PFSK-1 (cell line): ENCODE results near the gene IFIT1.

Source experiments
- POLR2AphosphoS5 ChIP-seq: IDR thresholded peaks from 2 replicates; pipeline ENCODE4 v1.6.1; 2012; ENCODE audit warnings: low read depth, mild to moderate bottlenecking, control low read depth, low read length, moderate library complexity
- SIN3A ChIP-seq: IDR thresholded peaks from 2 replicates; pipeline ENCODE4 v1.6.1; 2012; ENCODE audit warnings: mild to moderate bottlenecking, low read length, moderate library complexity, borderline replicate concordance; ENCODE audit not compliant: insufficient read depth
- TAF1 ChIP-seq: IDR thresholded peaks from 2 replicates; pipeline ENCODE4 v1.6.1; 2012; ENCODE audit warnings: low read length, control low read depth, borderline replicate concordance; ENCODE audit not compliant: insufficient read depth
- TF ChIP-seq, protein P1 (sequence below), 2 experiments: IDR thresholded peaks; 2 replicates each; pipeline versions ENCODE4 v1.6.1 to v1.8.0; 2011 to 2012; ENCODE audit warnings: low read depth in 2 of 2, low read length in 2 of 2, control low read depth in 1 of 2, inconsistent platforms in 1 of 2, mild to moderate bottlenecking in 1 of 2, moderate library complexity in 1 of 2; ENCODE audit not compliant: insufficient read depth in 1 of 2

DNA sequence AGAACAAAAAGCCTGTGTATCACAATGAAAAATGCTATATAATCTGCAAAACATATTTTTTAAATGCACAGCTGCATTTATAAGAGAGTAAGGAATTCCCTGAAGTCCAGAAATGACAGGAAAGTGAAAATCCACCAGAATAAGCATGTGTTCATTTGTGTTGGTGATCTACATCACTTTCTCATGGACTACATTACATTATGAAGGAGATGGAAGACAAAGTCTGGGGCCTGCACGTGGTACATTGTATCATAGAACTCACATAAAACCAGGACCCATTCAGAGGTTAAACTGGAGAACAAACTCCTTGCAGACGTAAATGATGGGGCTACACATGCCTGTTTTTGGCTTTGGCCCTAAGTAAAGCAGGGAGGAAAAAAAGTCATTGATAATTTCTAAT is 48.3 kb upstream of the IFIT1 start:
- TF ChIP-seq POLR2AphosphoS5 = no peak
- TF ChIP-seq, protein P1, sequence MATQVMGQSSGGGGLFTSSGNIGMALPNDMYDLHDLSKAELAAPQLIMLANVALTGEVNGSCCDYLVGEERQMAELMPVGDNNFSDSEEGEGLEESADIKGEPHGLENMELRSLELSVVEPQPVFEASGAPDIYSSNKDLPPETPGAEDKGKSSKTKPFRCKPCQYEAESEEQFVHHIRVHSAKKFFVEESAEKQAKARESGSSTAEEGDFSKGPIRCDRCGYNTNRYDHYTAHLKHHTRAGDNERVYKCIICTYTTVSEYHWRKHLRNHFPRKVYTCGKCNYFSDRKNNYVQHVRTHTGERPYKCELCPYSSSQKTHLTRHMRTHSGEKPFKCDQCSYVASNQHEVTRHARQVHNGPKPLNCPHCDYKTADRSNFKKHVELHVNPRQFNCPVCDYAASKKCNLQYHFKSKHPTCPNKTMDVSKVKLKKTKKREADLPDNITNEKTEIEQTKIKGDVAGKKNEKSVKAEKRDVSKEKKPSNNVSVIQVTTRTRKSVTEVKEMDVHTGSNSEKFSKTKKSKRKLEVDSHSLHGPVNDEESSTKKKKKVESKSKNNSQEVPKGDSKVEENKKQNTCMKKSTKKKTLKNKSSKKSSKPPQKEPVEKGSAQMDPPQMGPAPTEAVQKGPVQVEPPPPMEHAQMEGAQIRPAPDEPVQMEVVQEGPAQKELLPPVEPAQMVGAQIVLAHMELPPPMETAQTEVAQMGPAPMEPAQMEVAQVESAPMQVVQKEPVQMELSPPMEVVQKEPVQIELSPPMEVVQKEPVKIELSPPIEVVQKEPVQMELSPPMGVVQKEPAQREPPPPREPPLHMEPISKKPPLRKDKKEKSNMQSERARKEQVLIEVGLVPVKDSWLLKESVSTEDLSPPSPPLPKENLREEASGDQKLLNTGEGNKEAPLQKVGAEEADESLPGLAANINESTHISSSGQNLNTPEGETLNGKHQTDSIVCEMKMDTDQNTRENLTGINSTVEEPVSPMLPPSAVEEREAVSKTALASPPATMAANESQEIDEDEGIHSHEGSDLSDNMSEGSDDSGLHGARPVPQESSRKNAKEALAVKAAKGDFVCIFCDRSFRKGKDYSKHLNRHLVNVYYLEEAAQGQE (IDR thresholded peaks at IDR 0.05; ENCODE audit: insufficient read depth in 1 of 2, low read depth in 2 of 2, low read length in 2 of 2) = no peak
- no peak for TF ChIP-seq SIN3A
- TF ChIP-seq TAF1 = no peak
